HUDEP-2 (cell line): ENCODE measurements around the gene MATR3.

ENCODE experiments used
- DNase-seq, 76 experiments: peaks; one replicate each; lab custom pipeline; 2025; ENCODE audit not compliant: unreplicated experiment in 76 of 76; lab: John Stamatoyannopoulos, UW

MATR3 gene

GRCh38 chr5:139379626-139380449, 86.3 kb downstream of the MATR3 start:
- DNase-seq = no peak
